HepG2 (cell line): ENCODE data around the gene ESPNL. TPM values are rescaled to one million over a fixed set of nuclear protein-coding genes. Genes with fewer than 3 reads are reported as not detected.
A peak's percentile ranks its signal among the peaks of the same experiment; 100 is the strongest.

ENCODE experiments used
- ATAC-seq: fragments of 200-7000 bp; cut with Tn5 transposase; 3 replicates; pipeline ENCODE4 v1.9.1; 2020; ENCODE audit warnings: mild to moderate bottlenecking, moderate library complexity
- BruUV-seq: library from RNA; stranded (reverse); fragments of 400-500 nt; replicated peaks from 2 replicates; lab custom pipeline; 2021; lab: Mats Ljungman, UMichigan
- CTCF ChIA-PET: fragments of 300-600 bp; formaldehyde crosslinking; extraction: SDS; loops from one replicate; lab custom pipeline; 2021; ENCODE audit warnings: low total read pairs, inconsistent platforms, low intra/inter-chr PET ratio; lab: Yijun Ruan, JAX
- POLR2A ChIA-PET: fragments of 350-600 bp; sonication (Branson Sonifier 250); formaldehyde crosslinking; loops from one replicate; lab custom pipeline; 2020; ENCODE audit warnings: antibody characterized with exemption, inconsistent platforms; lab: Yijun Ruan, JAX
- DNase-seq: peaks from one replicate; pipeline ENCODE4 v3.0.0-alpha.2; 2015; ENCODE audit warnings: low spot score
- FAIRE-seq: peaks from 3 replicates; lab custom pipeline; 2011; peaks lifted over from hg19 to GRCh38; lab: Jason Lieb, UNC
- H2AFZ ChIP-seq: one replicate; pipeline ENCODE4 v1.6.1; 2011; ENCODE audit warnings: low read length, inconsistent platforms
- H3K27ac ChIP-seq: fragments of 300-600 bp; 3 replicates; pipeline ENCODE4 v1.8.0; 2011; ENCODE audit warnings: mixed run types, mild to moderate bottlenecking, mixed read lengths, low read length, inconsistent platforms; ENCODE audit not compliant: insufficient read depth; ENCODE audit errors: extremely low read length
- H3K27me3 ChIP-seq, 2 experiments: fragments of 200-600 bp in 1 of 2; 2 replicates in 1 of 2; 3 replicates in 1 of 2; pipeline versions ENCODE4 v1.6.0 to v1.8.0; 2011; ENCODE audit warnings: low read length in 2 of 2, mild to moderate bottlenecking in 2 of 2, moderate library complexity in 2 of 2, inconsistent platforms in 1 of 2; ENCODE audit not compliant: insufficient read depth in 2 of 2, control insufficient read depth in 1 of 2
- H3K36me3 ChIP-seq, 2 experiments: fragments of 200-600 bp in 1 of 2; replicated peaks in 1 of 2; 2 replicates in 1 of 2; 3 replicates in 1 of 2; pipeline versions ENCODE4 v1.5.1 to v1.8.0; 2011; ENCODE audit warnings: low read length in 2 of 2, inconsistent platforms in 1 of 2; ENCODE audit not compliant: insufficient read depth in 2 of 2, control insufficient read depth in 1 of 2
- H3K4me1 ChIP-seq: 2 replicates; pipeline ENCODE4 v1.5.1; 2012; ENCODE audit warnings: low read length, inconsistent platforms; ENCODE audit not compliant: insufficient read depth
- H3K4me2 ChIP-seq: 2 replicates; pipeline ENCODE4 v1.6.0; 2011; ENCODE audit warnings: low read depth, low read length, inconsistent platforms
- H3K4me3 ChIP-seq, 3 experiments: fragments of 200-600 bp in 1 of 3; sonication (generic), shearing (Covaris generic) in 1 of 3; replicated peaks in 1 of 3; 2 replicates each; pipeline ENCODE4 v1.5.1; 2011 to 2016; ENCODE audit warnings: low read length in 3 of 3, inconsistent platforms in 2 of 3, low read depth in 2 of 3, mild to moderate bottlenecking in 2 of 3, control low read depth in 1 of 3, mixed read lengths in 1 of 3; ENCODE audit not compliant: insufficient read depth in 1 of 3
- H3K79me2 ChIP-seq: one replicate; pipeline ENCODE4 v1.6.1; 2011; ENCODE audit warnings: low read length, inconsistent platforms; ENCODE audit not compliant: insufficient read depth
- H3K9ac ChIP-seq: 2 replicates; pipeline ENCODE4 v1.6.0; 2011; ENCODE audit warnings: mild to moderate bottlenecking, low read depth, low read length, inconsistent platforms; ENCODE audit not compliant: insufficient read depth
- H3K9me3 ChIP-seq: 2 replicates; pipeline ENCODE4 v1.5.1; 2012; ENCODE audit warnings: mild to moderate bottlenecking, low read length
- H4K20me1 ChIP-seq: 2 replicates; pipeline ENCODE4 v1.6.0; 2011; ENCODE audit warnings: inconsistent platforms, mild to moderate bottlenecking, low read length, moderate library complexity; ENCODE audit not compliant: insufficient read depth
- ARID2 ChIP-seq: sonication (generic); formaldehyde crosslinking; IDR thresholded peaks from 2 replicates; pipeline ENCODE4 v1.8.1; 2022; ENCODE audit warnings: mild to moderate bottlenecking, missing genetic modification reagents, borderline replicate concordance
- DDIT3 ChIP-seq: sonication (generic); formaldehyde crosslinking; IDR thresholded peaks from 2 replicates; pipeline ENCODE4 v1.4.0; 2020; ENCODE audit warnings: mild to moderate bottlenecking, missing genetic modification reagents
- IKZF5 ChIP-seq: IDR thresholded peaks from 2 replicates; pipeline ENCODE4 v1.6.1; 2018; ENCODE audit warnings: missing genetic modification reagents, mild to moderate bottlenecking, missing compliant biosample characterization
- NR2F1 ChIP-seq, 2 experiments: fragments of 450-650 bp in 1 of 2; formaldehyde crosslinking in 1 of 2; IDR thresholded peaks; 2 replicates each; pipeline versions ENCODE4 v1.5.0 to v1.6.1; 2016 to 2020; ENCODE audit warnings: mild to moderate bottlenecking in 1 of 2, missing compliant biosample characterization in 1 of 2, missing genetic modification reagents in 1 of 2, moderate library complexity in 1 of 2
- RFX3 ChIP-seq: IDR thresholded peaks from 2 replicates; pipeline ENCODE4 v1.6.1; 2016; ENCODE audit warnings: missing biosample characterization, missing genetic modification reagents
- RXRB ChIP-seq: IDR thresholded peaks from 2 replicates; pipeline ENCODE4 v1.6.1; 2016; ENCODE audit warnings: borderline replicate concordance, missing genetic modification reagents, missing compliant biosample characterization
- SETDB1 ChIP-seq: sonication (generic); formaldehyde crosslinking; IDR thresholded peaks from 2 replicates; pipeline ENCODE4 v1.5.1; 2020; ENCODE audit warnings: missing genetic modification reagents, mild to moderate bottlenecking, borderline replicate concordance
- SIN3B ChIP-seq: fragments of 150-350 bp; IDR thresholded peaks from 2 replicates; pipeline ENCODE4 v1.6.1; 2014; ENCODE audit warnings: low read length
- TBX2 ChIP-seq: sonication (generic); formaldehyde crosslinking; IDR thresholded peaks from 2 replicates; pipeline ENCODE4 v1.5.0; 2020; ENCODE audit warnings: missing genetic modification reagents, mild to moderate bottlenecking, borderline replicate concordance
- TP53 ChIP-seq: sonication (generic); formaldehyde crosslinking; conservative IDR thresholded peaks from 2 replicates; pipeline ENCODE4 v1.4.0; 2020; ENCODE audit warnings: missing genetic modification reagents
- YY1 ChIP-seq: IDR thresholded peaks from 2 replicates; pipeline ENCODE4 v1.6.1; 2011; ENCODE audit warnings: low read length, low read depth, moderate library complexity, mild to moderate bottlenecking; ENCODE audit not compliant: insufficient read depth, insufficient replicate concordance
- ZBTB4 ChIP-seq: sonication (generic); formaldehyde crosslinking; IDR thresholded peaks from 2 replicates; pipeline ENCODE4 v1.4.0; 2020; ENCODE audit warnings: missing genetic modification reagents, mild to moderate bottlenecking, borderline replicate concordance
- ZBTB8A ChIP-seq: sonication (generic); formaldehyde crosslinking; IDR thresholded peaks from 2 replicates; pipeline ENCODE4 v1.4.0; 2020; ENCODE audit warnings: mild to moderate bottlenecking, low read depth, missing genetic modification reagents, borderline replicate concordance
- ZFYVE20 ChIP-seq: sonication (generic); formaldehyde crosslinking; IDR thresholded peaks from 2 replicates; pipeline ENCODE4 v1.8.0; 2023; ENCODE audit warnings: low read depth, mild to moderate bottlenecking, moderate library complexity, missing genetic modification reagents, borderline replicate concordance
- ZNF207 ChIP-seq: fragments of 450-650 bp; IDR thresholded peaks from 2 replicates; pipeline ENCODE4 v1.6.1; 2016; ENCODE audit warnings: antibody characterized with exemption, borderline replicate concordance
- ZNF30 ChIP-seq: sonication (generic); formaldehyde crosslinking; IDR thresholded peaks from 2 replicates; pipeline ENCODE4 v1.5.0; 2020; ENCODE audit warnings: mild to moderate bottlenecking, missing genetic modification reagents
- ZNF326 ChIP-seq: sonication (generic); formaldehyde crosslinking; IDR thresholded peaks from 2 replicates; pipeline ENCODE4 v1.4.0; 2020; ENCODE audit warnings: missing genetic modification reagents, borderline replicate concordance
- ZNF749 ChIP-seq: sonication (generic); formaldehyde crosslinking; IDR thresholded peaks from 2 replicates; pipeline ENCODE4 v1.8.0; 2022; ENCODE audit warnings: mild to moderate bottlenecking, missing genetic modification reagents, moderate library complexity, borderline replicate concordance
- ZSCAN31 ChIP-seq: sonication (generic); formaldehyde crosslinking; IDR thresholded peaks from 2 replicates; pipeline ENCODE4 v1.5.0; 2020; ENCODE audit warnings: low read depth, mild to moderate bottlenecking, missing genetic modification reagents
- WGBS: methylation state at CpG from one replicate; pipeline ENCODE4 v1.1.6; 2017; ENCODE audit warnings: low lambda C conversion rate; 5-methylcytosine and 5-hydroxymethylcytosine counted together
- in situ Hi-C: cut with HindIII; loops from 2 replicates; pipeline ENCODE4 v1.10.0; 2017; ENCODE audit warnings: low pct_unique_long_range_greater_than_20kb; ENCODE audit not compliant: extremely low pct_ligation_motif_present
- intact Hi-C: fragments of 100-400 bp; cut with micrococcal nuclease; formaldehyde crosslinking; loops from one replicate; pipeline ENCODE4 v1.10.0; 2022; ENCODE audit not compliant: unreplicated experiment
- polyA plus RNA-seq, 8 experiments: library from polyadenylated mRNA; depleted of rRNA in 3 of 8; stranded (reverse) in 7 of 8; unstranded in 1 of 8; fragments of >200 nt; fragmentation: Illumina TruSeq in 4 of 8; extraction: Trizol in 4 of 8; gene quantifications; 2 replicates each; pipeline versions ENCODE4 v1.2.1 to v1.2.3, GENCODE V29; 2011 to 2016; ENCODE audit warnings: low read depth in 4 of 8, missing spikeins in 1 of 8, mixed read lengths in 1 of 8; ENCODE audit not compliant: insufficient read depth in 1 of 8
- total RNA-seq, 5 experiments: library from RNA; depleted of rRNA; stranded (reverse); fragments of >200 nt; fragmentation: Illumina TruSeq; extraction: Trizol; gene quantifications; 2 replicates each; pipeline ENCODE4 v1.2.3, GENCODE V29; 2016; ENCODE audit warnings: low read depth in 1 of 5

The ESPNL gene
- total and polyA plus RNA-seq, 2 of the 13 experiments (the other 11 are each of a cell fraction or from before 2014, with no cell fraction given): 0.45 to 0.80 TPM

GRCh38 chr2:238093181-238094140, 6.7 kb upstream of the ESPNL start:
- ChIA-PET CTCF (no interaction called here), POLR2A (no interaction called here)
- DNase-seq (no peak), ATAC-seq (no peak), FAIRE-seq (no peak)
- no peaks in the 10 kb centered on the region for H4K20me1 ChIP-seq
- H3K9ac ChIP-seq: no peak overlapping the region
- no peak overlapping the region for H3K4me2 ChIP-seq
- in situ Hi-C loops (no loop called here), intact Hi-C loops (no loop called here)
- no peak overlapping the region for H2AFZ ChIP-seq
- H3K4me3 ChIP-seq: no peak overlapping the region
- BruUV-seq: no TSS peak
- H3K36me3 ChIP-seq: peaks cover 2 to 4% of the 10 kb centered on the region in 2 experiments; a peak in 1 of 5 replicates
- WGBS: 94% methylated on average over 26 of the region's 26 CpGs
- H3K79me2 ChIP-seq: no peaks in the 10 kb centered on the region
- no peak overlapping the region for H3K27ac ChIP-seq
- H3K9me3 ChIP-seq: no peaks in the 10 kb centered on the region
- H3K27me3 ChIP-seq: no peaks in the 10 kb centered on the region
- H3K4me1 ChIP-seq: no peaks in the 10 kb centered on the region
- TF ChIP-seq ZNF207 (no peak), YY1 (no peak), DDIT3 (CRISPR knock-in tag) (no peak), ZFYVE20 (CRISPR knock-in tag) (no peak), ZNF326 (CRISPR knock-in tag) (no peak), TP53 (no peak), ZBTB4 (CRISPR knock-in tag) (no peak), ZNF30 (CRISPR knock-in tag) (no peak), TBX2 (CRISPR knock-in tag) (no peak), ZNF749 (no peak), ZBTB8A (CRISPR knock-in tag) (no peak), ZSCAN31 (0 out of 2 replicates have a peak, but pooled peaks have one; percentile 33), SIN3B (no peak), IKZF5 (CRISPR knock-in tag) (no peak), SETDB1 (no peak), ARID2 (no peak), RFX3 (CRISPR knock-in tag) (no peak), RXRB (no peak), NR2F1 (CRISPR knock-in tag; IDR thresholded peaks at IDR 0.05) (no peak)
